HG02610 (cell line): Measurements from ENCODE around the gene LIFR.

Experiments used
- ATAC-seq: cut with Tn5 transposase; IDR thresholded peaks from one replicate; pipeline ENCODE4 v1.9.1; 2021; ENCODE audit warnings: mild to moderate bottlenecking, moderate library complexity; ENCODE audit not compliant: unreplicated experiment

Gene LIFR

DNA sequence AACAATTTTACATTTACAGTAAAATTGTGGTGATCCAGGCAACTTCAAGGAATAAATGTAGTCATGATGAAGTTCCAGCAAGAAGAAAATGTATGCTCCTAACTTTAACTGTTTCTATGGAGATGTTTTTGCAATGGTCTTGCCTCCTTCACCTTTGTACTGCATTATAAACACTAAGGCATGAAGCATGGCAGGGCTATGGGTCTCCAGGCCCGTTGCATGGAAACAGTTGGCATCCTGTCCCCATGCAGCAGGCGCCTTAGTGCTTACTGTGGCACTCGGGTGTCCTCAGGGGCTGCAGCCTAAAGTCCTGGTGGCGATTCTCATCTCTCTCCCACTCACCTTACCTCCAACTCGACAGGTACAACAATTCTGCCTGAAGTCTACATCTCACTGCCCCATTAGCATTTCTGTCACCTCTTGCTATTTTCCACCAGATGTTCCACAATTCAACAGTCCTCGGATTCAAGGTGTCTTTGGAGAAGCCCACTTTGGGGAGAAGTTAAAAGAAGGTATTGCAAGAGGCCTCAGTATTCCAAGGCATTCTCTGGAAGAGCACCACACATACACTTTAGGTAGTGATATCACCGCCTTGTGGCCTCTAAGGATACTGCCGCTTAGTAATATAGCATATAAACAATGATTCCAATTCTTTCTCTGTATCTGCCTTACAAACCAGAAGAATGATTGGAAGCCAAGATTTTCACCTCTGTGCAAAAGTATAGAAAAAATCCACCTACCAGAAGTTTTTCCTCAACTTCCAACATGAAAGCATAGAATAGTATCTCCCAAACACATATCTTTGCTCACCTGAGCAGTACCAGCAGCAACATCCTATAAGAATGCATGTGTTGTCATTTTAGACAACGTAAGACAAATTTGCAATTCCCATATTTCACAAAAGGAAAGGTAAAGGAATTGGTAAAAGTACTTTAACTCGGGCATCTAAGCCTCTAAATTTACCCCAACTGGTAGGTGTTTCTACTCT, 5.1 kb downstream of the LIFR start:
- no peak for ATAC-seq

DNA sequence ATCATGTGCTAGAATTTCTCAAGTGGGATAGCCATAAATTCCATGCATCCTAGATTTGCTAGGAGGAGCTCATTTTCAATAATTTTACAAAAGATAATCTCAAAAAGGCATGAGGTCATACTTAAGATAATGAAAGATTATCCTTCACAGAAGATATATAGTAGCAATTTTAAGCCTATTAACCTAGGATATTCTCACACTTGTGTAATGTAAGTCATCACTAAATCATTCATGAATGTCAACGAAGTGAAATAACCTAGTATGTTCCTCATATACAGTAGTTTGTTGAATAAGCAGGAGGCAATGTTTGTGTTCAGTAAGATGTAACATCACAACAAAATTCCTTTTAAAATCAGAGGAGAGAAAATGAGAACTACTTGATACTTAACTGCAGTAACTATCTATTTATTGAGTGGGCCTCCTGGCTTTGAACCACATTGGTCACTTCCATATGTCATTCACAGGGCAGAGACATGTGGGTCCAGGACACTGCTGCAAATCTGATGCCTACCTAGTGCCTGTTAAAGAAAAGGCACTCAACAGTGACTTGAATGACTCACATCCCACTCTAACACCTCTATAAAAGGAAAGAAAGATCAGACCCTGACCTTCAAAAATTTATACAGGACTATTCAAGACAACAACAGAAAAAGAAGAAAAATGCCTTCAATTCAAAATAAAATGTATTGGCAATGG, 8.2 kb downstream of the LIFR start:
- ATAC-seq = no peak

DNA sequence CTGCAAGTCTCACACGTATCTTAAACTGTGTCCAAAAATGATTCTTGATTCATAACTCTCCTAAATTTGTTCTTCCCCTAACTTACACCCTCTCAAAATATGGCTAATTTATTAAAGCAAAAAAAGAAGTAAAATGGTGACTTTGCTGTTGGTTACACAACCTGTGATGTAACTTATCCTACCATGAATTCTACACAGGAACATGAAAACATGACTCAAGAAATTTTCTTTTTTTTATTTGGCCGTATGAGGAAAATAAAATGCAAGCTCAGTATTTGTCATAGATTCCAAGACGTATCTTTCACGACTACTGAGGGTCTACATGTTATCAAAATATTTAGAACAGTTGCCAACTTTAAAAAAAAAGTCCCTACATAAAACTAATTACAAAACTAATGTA, 9.2 kb downstream of the LIFR start:
- ATAC-seq = no peak

DNA sequence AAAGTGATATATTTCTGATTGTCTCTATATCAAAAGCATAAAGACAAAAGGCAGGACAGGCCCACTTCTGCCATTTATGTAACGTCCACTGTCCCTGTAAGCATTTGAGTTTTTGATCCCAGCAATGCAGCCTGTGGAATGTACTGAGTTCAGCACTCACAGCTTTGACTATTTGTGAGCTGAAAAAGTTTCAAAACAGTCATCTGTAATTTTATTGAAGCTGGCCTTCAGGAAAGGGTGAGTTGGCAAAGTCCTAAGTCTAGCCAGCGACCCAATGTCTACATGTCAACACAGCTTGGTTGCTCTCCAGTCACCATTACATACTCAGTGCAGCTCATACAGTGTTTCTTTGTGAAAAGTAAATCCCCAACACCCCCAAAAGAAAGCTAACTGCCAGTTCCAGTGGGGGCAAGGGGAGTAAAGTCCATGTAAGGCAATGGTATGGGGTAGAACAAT, 9.7 kb downstream of the LIFR start:
- no peak for ATAC-seq

DNA sequence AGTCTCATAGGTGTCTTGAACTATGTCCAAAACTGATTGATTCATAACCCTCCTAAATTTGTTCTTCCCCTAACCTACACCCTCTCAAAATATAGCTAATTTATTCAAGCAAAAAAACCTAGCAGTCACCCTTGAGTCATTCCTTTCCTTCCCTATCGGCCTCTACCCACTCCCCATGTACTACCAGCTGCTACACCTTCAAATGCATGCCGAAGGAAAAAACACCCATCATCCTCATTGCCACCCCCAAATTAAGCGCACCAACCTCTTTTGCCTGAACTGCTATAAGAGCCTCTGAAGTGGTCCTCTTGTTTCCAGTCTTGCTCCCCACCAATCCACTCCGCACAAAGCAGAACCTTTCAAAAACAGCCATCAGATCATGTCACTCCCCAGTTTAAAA, 12.6 kb downstream of the LIFR start:
- ATAC-seq = no peak

DNA sequence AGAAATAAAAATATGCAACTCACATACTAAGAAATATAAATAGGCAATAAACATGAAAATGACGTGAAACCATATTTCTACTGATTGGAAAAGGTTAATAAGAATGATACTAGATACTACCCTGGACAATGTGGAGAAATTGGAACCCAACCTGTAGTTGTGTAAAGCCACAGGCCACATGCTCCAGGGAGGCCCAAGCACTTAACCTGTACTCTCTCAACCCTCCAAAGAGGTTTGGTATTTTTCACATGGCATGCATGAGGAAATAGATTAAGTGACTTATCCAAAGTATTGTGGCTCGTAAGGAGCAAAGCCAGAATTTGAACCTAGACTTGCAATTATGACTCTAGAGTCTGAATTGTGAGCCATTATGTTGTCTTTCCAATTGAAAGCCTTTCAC, 13.4 kb downstream of the LIFR start:
- no peak for ATAC-seq

DNA sequence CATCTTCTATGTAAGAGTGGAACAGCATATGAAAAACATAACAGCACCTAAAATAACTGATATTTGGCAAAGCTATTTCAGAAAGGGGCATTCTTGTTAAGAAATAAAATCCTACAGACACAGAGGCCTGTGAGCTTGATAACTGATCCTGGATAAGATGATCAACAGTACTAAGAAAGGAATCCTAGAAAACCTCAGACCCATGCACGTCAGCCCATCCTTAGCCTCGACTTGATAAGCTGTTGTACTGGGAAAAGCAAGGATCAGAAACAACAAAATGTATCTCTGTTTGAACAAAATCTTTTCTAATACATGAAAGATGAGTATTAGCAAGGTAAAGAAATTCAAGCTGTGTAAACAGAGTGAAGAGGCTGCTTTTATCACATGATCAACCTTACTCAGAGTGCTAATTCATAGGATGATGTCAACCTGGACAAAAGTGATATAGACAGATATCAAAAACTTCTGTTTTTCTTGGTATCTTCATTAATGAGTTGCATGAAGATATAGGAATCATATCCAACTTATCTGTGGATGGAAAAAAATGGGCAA, 15.2 kb downstream of the LIFR start:
- no peak for ATAC-seq

DNA sequence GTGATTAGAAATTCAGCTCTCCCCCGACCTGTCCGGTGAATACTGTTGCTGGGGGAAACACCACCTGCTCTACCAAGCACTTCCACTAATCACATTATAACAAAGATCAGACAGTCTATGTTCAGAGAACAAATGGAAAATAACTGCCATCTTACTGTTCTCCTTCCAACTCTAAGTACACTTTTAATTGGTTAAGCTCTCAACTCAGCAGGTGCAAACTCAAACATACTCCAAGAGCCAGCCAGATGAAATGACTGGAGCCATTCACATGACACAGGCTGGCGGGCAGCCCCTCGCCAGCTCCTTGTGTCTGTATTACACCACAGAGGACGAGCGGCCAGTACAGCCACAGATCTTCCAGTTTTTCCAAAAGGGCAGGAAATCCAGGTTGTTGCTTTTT, 16.1 kb downstream of the LIFR start:
- ATAC-seq = no peak

DNA sequence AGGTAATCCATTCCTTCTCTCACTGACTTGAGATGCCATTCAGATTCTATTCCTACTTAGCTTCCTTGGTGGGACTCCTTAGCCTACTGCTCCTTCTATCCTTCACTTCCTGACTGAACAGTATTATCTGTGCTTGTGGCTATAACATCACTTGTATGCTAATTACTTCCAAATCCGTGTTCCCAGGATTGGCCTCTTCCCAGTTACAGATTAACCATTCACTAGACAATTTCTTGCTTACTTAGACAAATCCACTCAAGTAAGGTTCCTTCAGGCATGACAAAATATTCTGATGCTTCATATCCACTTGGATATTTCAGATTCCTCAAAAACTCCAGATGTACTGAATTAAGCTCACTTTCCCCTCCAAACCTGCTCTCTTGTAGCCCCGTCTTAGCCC, 18.3 kb downstream of the LIFR start:
- no peak for ATAC-seq

DNA sequence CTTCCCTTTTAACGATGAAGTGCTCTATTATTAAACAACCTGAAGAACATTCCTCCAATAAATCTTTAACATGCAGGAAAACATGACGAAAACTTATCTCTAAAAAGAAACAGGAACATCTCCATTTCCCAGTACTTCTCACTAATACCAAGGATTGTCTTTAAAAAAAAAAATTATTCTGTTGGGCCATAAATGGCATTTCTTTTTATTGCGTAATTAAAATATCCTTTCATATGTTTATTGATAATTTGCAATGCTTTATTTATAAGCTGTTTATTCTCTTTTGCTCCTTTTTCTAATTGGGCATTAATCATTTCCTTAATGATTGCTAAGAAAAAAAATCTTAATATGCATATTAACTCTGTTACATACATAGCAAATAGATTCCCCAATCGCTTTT, 18.9 kb downstream of the LIFR start:
- no peak for ATAC-seq

DNA sequence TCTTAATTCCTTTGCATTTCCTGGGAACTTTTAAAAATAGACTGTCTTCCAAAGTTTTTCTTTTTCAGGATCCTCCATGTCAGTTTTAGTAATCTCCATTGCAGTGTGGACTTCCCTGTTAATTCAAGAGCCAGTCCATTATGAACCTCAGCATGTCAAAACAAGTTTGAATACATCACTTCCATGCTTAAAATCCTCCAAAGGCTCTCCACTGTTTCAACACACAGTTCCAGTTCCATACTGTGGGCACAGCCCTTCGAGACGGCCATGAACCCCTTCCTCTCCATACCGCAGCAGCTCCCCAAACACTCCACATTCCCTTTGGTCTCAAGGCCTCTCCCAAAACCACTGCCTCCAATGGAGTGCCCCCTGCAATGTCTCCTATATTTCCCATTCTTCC, 19.5 kb downstream of the LIFR start:
- ATAC-seq = no peak

DNA sequence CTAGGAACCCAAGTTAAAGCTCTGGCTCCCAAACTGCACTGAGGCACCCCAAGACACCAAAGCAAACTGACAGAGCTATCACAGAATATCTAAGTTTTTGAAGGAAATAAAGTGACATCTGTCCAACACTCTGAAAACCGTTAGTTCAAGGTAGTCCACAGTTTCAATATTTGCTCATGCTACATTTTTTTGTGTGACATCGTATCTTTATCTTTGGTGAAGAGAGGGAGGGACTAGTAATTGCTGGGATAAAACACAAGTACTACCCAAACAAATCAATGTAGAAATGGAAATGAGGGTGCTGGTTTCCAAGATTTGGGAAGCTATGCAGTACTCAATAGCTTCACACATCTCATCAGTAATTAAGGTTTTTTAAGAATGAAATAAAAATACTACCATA, 20.6 kb downstream of the LIFR start:
- no peak for ATAC-seq

DNA sequence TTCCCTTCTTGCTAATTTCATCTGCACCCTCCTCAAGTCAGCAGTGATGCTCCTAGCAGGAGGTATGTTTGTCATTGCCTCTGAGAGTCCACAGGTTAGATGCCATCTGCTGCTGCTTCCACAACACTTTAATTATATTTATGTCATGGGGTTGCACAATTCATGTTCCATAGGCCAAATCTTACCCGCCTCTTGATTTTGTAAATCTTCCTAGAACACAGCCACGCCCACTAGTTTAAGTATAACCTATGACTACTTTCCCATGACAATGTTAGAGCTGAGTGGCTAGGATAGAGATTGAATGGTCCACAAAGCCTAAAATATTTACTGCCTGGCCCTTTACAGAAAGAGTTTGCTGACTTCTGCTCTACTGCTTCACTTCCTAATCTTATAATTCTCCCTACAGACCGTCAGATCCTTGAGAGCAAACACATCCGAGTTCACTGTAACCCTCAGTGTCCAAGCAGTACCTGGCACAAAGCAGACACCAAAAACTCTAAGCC, 21.1 kb downstream of the LIFR start:
- ATAC-seq = no peak

DNA sequence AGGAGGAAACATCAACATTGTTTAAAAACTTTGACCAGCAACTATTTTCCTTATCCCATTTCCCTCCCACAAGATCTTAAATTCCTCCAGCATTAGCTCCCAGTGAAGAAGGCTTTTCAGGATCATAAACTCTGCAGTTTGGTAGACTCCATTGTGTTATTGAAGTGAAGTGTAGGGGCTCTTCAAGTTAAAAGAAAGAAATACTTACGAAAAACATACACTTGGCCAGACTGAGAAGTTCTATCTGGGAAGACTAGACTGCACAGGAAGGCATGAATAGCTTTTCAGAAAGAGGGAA, 22.3 kb downstream of the LIFR start:
- no peak for ATAC-seq

DNA sequence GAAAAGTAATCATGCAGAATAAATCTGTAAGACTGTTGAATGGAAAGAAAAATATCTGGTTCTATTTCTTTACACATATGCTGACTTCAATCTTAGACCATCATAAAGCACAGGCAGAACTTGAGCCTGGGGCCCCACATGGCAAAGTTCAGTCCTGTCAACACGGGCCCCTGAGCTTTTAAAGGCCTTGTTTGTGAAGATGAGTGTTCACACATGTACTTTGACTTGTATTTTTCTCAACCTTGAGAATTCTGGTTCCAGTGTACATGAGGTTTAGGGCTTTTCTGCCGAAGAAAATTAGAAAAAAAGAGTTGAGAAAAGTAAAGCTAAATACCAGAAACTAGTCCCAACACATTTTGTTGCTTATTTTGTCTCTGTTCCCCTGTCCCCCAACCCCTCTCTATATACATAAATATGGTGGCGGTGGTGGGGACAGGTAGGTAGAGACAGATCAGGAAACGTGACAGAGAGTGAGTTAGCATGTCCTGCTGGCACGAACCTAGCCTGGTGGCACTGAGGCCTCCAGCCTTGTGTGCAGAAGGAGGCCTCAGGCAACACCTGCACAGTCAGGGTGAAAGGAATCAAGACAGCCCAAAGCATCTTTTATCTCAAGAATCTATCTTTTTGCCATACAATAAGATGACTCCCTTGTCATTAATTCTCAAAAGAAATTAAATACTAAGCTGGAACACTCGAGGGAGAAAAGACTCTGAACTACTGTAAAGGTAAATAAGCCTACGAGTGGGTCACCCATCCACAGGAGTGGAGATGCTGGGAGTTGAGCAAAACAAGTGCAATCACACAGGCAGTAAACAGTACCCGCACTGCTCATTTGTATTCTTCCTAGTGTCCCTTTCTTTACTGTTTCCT, 22.9 kb downstream of the LIFR start:
- ATAC-seq = no peak

DNA sequence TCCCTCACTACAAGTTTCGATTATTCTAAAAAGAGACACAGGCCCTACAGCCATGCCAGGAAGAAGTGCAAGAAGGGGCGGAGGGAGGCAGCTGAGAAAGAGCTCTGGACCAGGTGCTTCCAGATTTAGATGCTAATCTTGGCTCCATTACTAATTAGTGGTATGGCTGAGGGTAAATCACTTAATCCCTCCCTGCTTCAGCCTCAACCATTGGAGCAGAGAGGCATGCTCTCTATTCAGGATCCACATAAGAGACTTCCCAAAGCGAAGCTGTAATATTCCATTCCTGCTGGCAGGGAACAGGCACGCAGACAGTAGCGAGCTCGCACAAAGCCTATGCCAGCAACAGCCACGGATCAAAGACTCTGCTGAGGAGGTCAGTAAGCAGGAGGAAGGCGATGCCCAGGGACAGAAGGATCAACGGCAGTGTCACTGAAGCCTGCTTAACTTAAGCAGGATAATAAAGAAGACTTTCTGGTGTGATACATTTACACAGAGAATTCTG, 24.2 kb downstream of the LIFR start:
- ATAC-seq = no peak

DNA sequence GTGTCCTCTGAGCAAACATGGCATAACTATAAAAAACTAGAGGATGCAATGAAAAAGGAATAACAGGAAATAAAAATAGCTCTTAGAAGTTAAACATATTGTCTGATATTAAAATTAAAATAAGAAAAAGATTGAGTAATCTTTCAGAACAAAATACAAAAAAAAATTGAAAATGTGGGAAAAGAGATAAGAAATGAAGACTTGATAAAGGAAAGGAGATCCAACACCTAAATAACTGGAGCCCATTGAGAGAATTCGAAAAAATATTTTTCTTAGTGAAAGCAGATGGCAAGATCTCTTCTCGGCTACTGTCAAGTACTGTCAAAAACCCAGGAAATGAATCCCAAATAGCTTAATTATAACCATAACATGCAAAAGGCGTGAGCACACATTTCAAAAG, 24.9 kb downstream of the LIFR start:
- no peak for ATAC-seq

DNA sequence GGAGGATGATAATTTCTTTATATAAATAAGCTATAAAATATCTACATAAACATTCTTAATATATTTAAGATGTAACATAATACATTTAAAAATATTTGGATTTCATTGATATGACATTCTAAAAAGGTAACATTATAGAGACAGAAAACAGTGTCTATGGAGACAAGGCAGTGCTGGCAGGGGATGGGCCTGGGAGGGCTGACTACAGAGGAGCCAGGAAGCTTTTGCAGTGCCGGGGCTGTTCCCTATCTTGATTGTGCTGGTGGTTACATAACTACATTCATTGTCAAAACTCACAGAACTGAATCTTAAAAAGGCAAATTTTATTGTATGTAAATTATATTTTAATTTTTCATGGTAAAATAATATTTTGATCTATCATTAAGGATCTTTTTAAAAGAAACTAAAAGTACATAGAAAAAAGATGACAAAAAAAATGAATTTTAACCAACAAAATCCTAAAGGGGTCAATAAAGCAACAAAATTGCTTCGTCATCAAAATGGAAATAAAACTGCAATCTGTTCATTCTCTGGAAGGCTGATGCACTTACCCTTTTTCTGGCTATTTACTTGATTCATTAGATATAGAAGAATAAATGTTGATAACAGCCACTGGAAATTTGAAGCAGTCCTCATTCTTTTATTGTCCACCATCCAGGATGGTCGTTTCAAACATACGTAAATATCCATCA, 26.3 kb downstream of the LIFR start:
- ATAC-seq = no peak

DNA sequence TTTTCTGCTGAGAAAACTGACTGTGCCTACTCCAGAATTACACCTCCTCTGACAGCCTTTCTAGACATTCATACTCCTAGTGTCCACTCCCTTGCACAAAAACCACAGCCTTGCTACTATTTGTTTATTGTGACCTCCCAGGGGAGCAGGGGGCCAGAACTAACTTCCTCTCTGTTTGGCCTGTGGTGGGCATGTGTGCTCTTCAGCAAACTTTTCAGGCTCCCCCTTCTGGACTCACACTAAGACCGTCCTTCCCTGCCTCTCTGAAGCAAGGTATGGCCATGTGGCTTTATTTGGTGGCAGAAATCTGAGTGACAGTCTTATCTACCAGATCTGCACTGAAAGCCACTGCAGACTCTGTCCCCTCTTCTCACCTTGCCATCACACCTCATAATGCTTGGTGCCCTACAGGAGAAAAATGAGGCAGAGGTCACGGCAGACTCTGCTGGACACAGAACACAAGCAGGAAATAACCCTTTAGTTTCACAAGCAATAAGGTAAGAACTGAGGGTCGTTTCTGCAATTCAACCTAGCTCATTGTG, 28.2 kb downstream of the LIFR start:
- no peak for ATAC-seq

DNA sequence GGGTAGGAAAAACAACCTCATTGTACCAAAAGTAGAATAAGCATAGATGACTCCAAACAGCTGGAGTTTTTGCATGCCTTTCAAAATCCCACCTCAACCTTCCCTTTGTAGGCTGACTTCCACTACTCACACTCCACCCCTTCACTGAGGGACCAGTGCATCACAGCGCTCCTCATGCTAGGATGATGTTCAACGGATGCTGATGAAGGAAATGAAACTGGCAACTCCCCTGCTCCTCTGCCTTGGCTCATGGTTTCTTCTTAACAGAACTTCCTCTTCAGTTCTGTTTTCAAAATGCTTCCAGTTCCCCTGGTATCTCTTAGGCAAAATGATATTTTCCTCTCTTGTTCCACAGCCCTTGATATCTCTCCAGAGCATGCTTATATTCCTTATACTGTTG, 29.0 kb downstream of the LIFR start:
- ATAC-seq = no peak
